ENCODE measurements around the gene LMNTD2.
A peak's percentile ranks its signal among the peaks of the same experiment; 100 is the strongest.

LMNTD2 gene

GRCh38 chr11:553083-553987 lies 7.2 kb downstream of the LMNTD2 start:
- DNase-seq, result no peak

GRCh38 chr11:551596-551995 lies 8.9 kb downstream of the LMNTD2 start:
- no peak for DNase-seq

GRCh38 chr11:551131-551530 lies 9.4 kb downstream of the LMNTD2 start:
- DNase-seq, result no peak

- no peak for DNase-seq
Measured at GRCh38 chr11:550746-551085, 9.8 kb downstream of the LMNTD2 start.

GRCh38 chr11:550021-550745 lies 10.4 kb downstream of the LMNTD2 start:
- no peak for DNase-seq

- DNase-seq, result no peak
Measured at GRCh38 chr11:548700-549603, 11.6 kb downstream of the LMNTD2 start.

GRCh38 chr11:545171-545570 lies 15.4 kb downstream of the LMNTD2 start:
- DNase-seq, result no peak

GRCh38 chr11:544817-545166 lies 15.7 kb downstream of the LMNTD2 start:
- DNase-seq, result no peak

GRCh38 chr11:541433-541885 lies 19.1 kb downstream of the LMNTD2 start:
- no peak for DNase-seq

- DNase-seq, result no peak
Measured at GRCh38 chr11:540583-541432, 19.7 kb downstream of the LMNTD2 start.

- DNase-seq, result no peak
Measured at GRCh38 chr11:539971-540481, 20.5 kb downstream of the LMNTD2 start.

- DNase-seq, result no peak
Measured at GRCh38 chr11:538431-539051, 22.0 kb downstream of the LMNTD2 start.

GRCh38 chr11:537622-538430 lies 22.7 kb downstream of the LMNTD2 start:
- DNase-seq, result no peak

- peak; percentile 94 for DNase-seq
Measured at GRCh38 chr11:536841-537621, 23.5 kb downstream of the LMNTD2 start, which contains the start of gene LRRC56. Gene LRRC56 (plus strand): TSS chr11:537527. CDS start chr11:540685, 3,158 bp downstream.

- DNase-seq, result peak; percentile 96 to 97
Measured at GRCh38 chr11:535519-536454, 24.8 kb downstream of the LMNTD2 start, which contains the start of gene HRAS. Gene HRAS (minus strand): TSS chr11:535576.

- DNase-seq, result peak in 1 of 2 experiments; percentile 57
Measured at GRCh38 chr11:535210-535518, 25.4 kb downstream of the LMNTD2 start.

- DNase-seq, result peak in 1 of 2 experiments; percentile 70
Measured at GRCh38 chr11:534396-535209, 25.9 kb downstream of the LMNTD2 start.
